Erythroblast (primary cell): ENCODE data around the gene ADAM29.

ENCODE experiments used
- GATA1 ChIP-seq: IDR thresholded peaks from 2 replicates; pipeline ENCODE4 v1.6.1; 2011; ENCODE audit warnings: low read depth, mild to moderate bottlenecking, control low read depth, low read length, moderate library complexity
- POLR2A ChIP-seq: IDR thresholded peaks from 2 replicates; pipeline ENCODE4 v1.6.1; 2011; ENCODE audit warnings: mild to moderate bottlenecking, low read length

- TF ChIP-seq POLR2A (no peak), GATA1 (no peak)
These were observed 55.2 kb downstream of the ADAM29 start for GRCh38 chr4:174973336-174973735.
